Endothelial cell of umbilical vein (primary cell): ENCODE results near the gene ZSWIM4.

Experiments
- EZH2 ChIP-seq: IDR thresholded peaks from 2 replicates; pipeline ENCODE4 v1.6.1; 2012; ENCODE audit warnings: borderline replicate concordance, low read depth, mild to moderate bottlenecking, moderate library complexity, low read length, inconsistent platforms; ENCODE audit not compliant: severe bottlenecking
- POLR2A ChIP-seq: IDR thresholded peaks from 2 replicates; pipeline ENCODE4 v1.6.1; 2012; ENCODE audit warnings: low read depth, mild to moderate bottlenecking, control low read depth, low read length
- POLR2AphosphoS5 ChIP-seq: IDR thresholded peaks from 2 replicates; pipeline ENCODE4 v1.6.1; 2012; ENCODE audit warnings: low read depth, mild to moderate bottlenecking, control low read depth, low read length, moderate library complexity; ENCODE audit not compliant: insufficient read depth
- TF ChIP-seq, protein P1 (sequence below), 2 donors: IDR thresholded peaks; 1 replicate in 1 of 2; 2 replicates in 1 of 2; pipeline ENCODE4 v1.5.1; 2011; ENCODE audit warnings: low read length in 2 of 2, mild to moderate bottlenecking in 2 of 2, moderate library complexity in 2 of 2, control low read depth in 1 of 2, inconsistent platforms in 1 of 2, low read depth in 1 of 2; ENCODE audit not compliant: insufficient read depth in 1 of 2; ENCODE audit errors: extremely low read depth in 1 of 2

GRCh38 chr19:13814550-13814949 lies 19.3 kb downstream of the ZSWIM4 start:
- TF ChIP-seq, protein P1, sequence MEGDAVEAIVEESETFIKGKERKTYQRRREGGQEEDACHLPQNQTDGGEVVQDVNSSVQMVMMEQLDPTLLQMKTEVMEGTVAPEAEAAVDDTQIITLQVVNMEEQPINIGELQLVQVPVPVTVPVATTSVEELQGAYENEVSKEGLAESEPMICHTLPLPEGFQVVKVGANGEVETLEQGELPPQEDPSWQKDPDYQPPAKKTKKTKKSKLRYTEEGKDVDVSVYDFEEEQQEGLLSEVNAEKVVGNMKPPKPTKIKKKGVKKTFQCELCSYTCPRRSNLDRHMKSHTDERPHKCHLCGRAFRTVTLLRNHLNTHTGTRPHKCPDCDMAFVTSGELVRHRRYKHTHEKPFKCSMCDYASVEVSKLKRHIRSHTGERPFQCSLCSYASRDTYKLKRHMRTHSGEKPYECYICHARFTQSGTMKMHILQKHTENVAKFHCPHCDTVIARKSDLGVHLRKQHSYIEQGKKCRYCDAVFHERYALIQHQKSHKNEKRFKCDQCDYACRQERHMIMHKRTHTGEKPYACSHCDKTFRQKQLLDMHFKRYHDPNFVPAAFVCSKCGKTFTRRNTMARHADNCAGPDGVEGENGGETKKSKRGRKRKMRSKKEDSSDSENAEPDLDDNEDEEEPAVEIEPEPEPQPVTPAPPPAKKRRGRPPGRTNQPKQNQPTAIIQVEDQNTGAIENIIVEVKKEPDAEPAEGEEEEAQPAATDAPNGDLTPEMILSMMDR (IDR thresholded peaks at IDR 0.05; ENCODE audit: extremely low read depth in 1 of 2, insufficient read depth in 1 of 2, low read depth in 1 of 2, low read length in 2 of 2) = no peak
- TF ChIP-seq EZH2 = no peak
- no peak for TF ChIP-seq POLR2A
- no peak for TF ChIP-seq POLR2AphosphoS5
